HEK293T (cell line): ENCODE measurements around the gene ADAMTS7.
"Not testable (repeated sequence)": the region's sequence is repeated elsewhere in the genome, so short reads cannot be mapped to it uniquely, and the experiment has no call there.

Experiments
- CTCF ChIA-PET: fragments of 350-600 bp; formaldehyde crosslinking; extraction: SDS; loops from one replicate; lab custom pipeline; 2021; ENCODE audit warnings: antibody characterized with exemption, inconsistent platforms; lab: Yijun Ruan, JAX
- POLR2A ChIA-PET: fragments of 350-600 bp; formaldehyde crosslinking; extraction: SDS; loops from one replicate; lab custom pipeline; 2020; ENCODE audit warnings: antibody characterized with exemption, inconsistent platforms; lab: Yijun Ruan, JAX
- DNase-seq: peaks from one replicate; pipeline ENCODE4 v3.0.0; 2012; ENCODE audit warnings: mixed read lengths; ENCODE audit errors: extremely low spot score
- ARNT ChIP-seq: fragments of 450-650 bp; IDR thresholded peaks from 2 replicates; pipeline ENCODE4 v1.6.1; 2017; ENCODE audit warnings: mild to moderate bottlenecking
- BHLHE40 ChIP-seq: fragments of 450-650 bp; IDR thresholded peaks from 2 replicates; pipeline ENCODE4 v1.6.1; 2016; ENCODE audit warnings: mild to moderate bottlenecking, moderate library complexity, borderline replicate concordance
- CTBP1 ChIP-seq: fragments of 450-650 bp; IDR thresholded peaks from 2 replicates; pipeline ENCODE4 v1.6.1; 2016; ENCODE audit warnings: borderline replicate concordance
- ELF4 ChIP-seq: fragments of 450-650 bp; IDR thresholded peaks from 2 replicates; pipeline ENCODE4 v1.6.1; 2017; ENCODE audit warnings: antibody characterized with exemption
- FOXA1 ChIP-seq: fragments of 450-650 bp; IDR thresholded peaks from 2 replicates; pipeline ENCODE4 v1.6.1; 2016; ENCODE audit warnings: mild to moderate bottlenecking
- FOXK2 ChIP-seq: fragments of 450-650 bp; IDR thresholded peaks from 2 replicates; pipeline ENCODE4 v1.6.1; 2016; ENCODE audit warnings: mild to moderate bottlenecking
- FOXM1 ChIP-seq: fragments of 450-650 bp; IDR thresholded peaks from 2 replicates; pipeline ENCODE4 v1.6.1; 2017; ENCODE audit warnings: mild to moderate bottlenecking, borderline replicate concordance
- HDGF ChIP-seq: fragments of 450-650 bp; IDR thresholded peaks from 2 replicates; pipeline ENCODE4 v1.6.1; 2017; ENCODE audit warnings: antibody characterized with exemption, borderline replicate concordance
- L3MBTL2 ChIP-seq: fragments of 450-650 bp; conservative IDR thresholded peaks from 2 replicates; pipeline ENCODE4 v1.6.1; 2016; ENCODE audit warnings: mild to moderate bottlenecking
- LEF1 ChIP-seq: fragments of 450-650 bp; IDR thresholded peaks from 2 replicates; pipeline ENCODE4 v1.6.1; 2017; ENCODE audit warnings: mild to moderate bottlenecking, borderline replicate concordance
- NFRKB ChIP-seq: fragments of 450-650 bp; IDR thresholded peaks from 2 replicates; pipeline ENCODE4 v1.6.1; 2016; ENCODE audit warnings: mild to moderate bottlenecking, moderate library complexity
- PKNOX1 ChIP-seq: fragments of 450-650 bp; IDR thresholded peaks from 2 replicates; pipeline ENCODE4 v1.6.1; 2016
- SP1 ChIP-seq: fragments of 450-650 bp; IDR thresholded peaks from 2 replicates; pipeline ENCODE4 v1.6.1; 2017
- SUZ12 ChIP-seq: fragments of 450-650 bp; IDR thresholded peaks from 2 replicates; pipeline ENCODE4 v1.6.1; 2016; ENCODE audit warnings: mild to moderate bottlenecking
- TARDBP ChIP-seq: fragments of 450-650 bp; IDR thresholded peaks from 2 replicates; pipeline ENCODE4 v1.6.1; 2016
- ZNF384 ChIP-seq: fragments of 450-650 bp; IDR thresholded peaks from 2 replicates; pipeline ENCODE4 v1.6.1; 2016

The ADAMTS7 gene

GRCh38 chr15:78804391-78804792 is 6.9 kb downstream of the ADAMTS7 start:
- no peak for TF ChIP-seq ZNF384
- TF ChIP-seq BHLHE40, result no peak
- no peak for TF ChIP-seq FOXA1
- TF ChIP-seq TARDBP, result no peak
- TF ChIP-seq FOXK2, result no peak
- TF ChIP-seq HDGF, result no peak
- no peak for TF ChIP-seq PKNOX1
- no peak for TF ChIP-seq FOXM1
- no peak for TF ChIP-seq ARNT
- TF ChIP-seq NFRKB, result no peak
- TF ChIP-seq LEF1, result no peak
- no peak for TF ChIP-seq ELF4
- no peak for TF ChIP-seq L3MBTL2
- no peak for TF ChIP-seq SP1
- ChIA-PET CTCF (interaction anchor here (0.6 kb wide), 1 partner anchor 40 kb away, joined by 3 read pairs; no protein-coding TSS in a partner anchor), POLR2A (no interaction called here)
- DNase-seq, result no peak

DNA sequence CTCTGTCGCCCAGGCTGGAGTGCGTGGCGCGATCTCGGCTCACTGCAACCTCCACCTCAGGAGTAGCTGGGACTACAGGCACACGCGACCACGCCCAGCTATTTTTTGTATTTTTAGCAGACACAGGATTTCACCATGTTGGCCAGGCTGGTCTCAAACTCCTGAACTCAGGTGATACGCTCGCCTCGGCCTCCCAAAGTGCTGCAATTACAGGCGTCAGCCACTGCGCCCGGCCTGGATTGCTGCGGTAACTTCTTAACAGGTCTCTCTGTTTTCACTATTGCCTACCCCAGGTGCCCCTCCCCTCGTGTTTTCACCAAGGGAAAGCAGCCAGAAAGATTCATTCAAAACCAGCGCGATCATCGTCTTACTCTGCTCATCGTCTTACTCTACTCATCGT is 10.5 kb downstream of the ADAMTS7 start:
- no peak for DNase-seq
- TF ChIP-seq FOXA1 (no peak), ELF4 (no peak), FOXM1 (no peak), FOXK2 (no peak), ZNF384 (no peak), PKNOX1 (no peak)
- CTCF ChIA-PET, result no interaction called here
- POLR2A ChIA-PET, result no interaction called here

GRCh38 chr15:78800189-78800588 is 11.1 kb downstream of the ADAMTS7 start:
- CTCF ChIA-PET, result no interaction called here
- DNase-seq, result no peak
- POLR2A ChIA-PET, result no interaction called here
- no peak for TF ChIP-seq ARNT

DNA sequence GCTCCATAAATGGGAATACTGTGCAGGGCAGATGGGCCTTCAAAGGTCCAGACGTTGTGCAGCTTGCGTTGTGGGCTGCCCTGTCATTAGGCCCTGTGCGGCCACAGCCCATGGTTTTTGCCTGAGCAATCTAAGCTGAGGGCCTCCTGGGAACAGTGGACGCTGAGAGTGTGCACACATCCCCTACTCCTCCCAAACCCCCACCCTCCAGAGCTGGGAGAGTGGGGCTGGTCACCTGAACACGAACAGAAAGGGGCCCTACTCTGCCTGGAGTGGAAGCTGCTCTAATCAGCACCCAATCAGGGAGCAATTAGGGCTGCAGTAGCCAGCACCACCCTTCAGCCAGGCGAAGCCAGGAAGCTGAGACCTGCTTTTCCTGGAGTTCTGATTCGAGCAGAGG is 12.2 kb downstream of the ADAMTS7 start:
- CTCF ChIA-PET, DNase-seq, POLR2A ChIA-PET: not testable (repeated sequence)

- DNase-seq, CTCF ChIA-PET: not testable (repeated sequence)
Observed at GRCh38 chr15:78798355-78798754, 12.9 kb downstream of the ADAMTS7 start.

GRCh38 chr15:78797951-78798350 is 13.3 kb downstream of the ADAMTS7 start:
- no peak for DNase-seq
- POLR2A ChIA-PET, result no interaction called here
- CTCF ChIA-PET, result no interaction called here
- TF ChIP-seq PKNOX1 (no peak), HDGF (no peak), SP1 (no peak), CTBP1 (no peak), TARDBP (no peak), NFRKB (no peak), ZNF384 (no peak), SUZ12 (no peak), FOXK2 (no peak), ELF4 (no peak)

More at GRCh38 chr15:78798355-78798754, 12.9 kb downstream of the ADAMTS7 start:
- POLR2A ChIA-PET, result not testable (repeated sequence)

GRCh38 chr15:78796510-78796909 is 14.8 kb downstream of the ADAMTS7 start:
- TF ChIP-seq ZNF384, result no peak
- no peak for TF ChIP-seq FOXM1
- no peak for TF ChIP-seq ARNT
- TF ChIP-seq FOXK2, result no peak
- TF ChIP-seq FOXA1, result no peak
- no peak for TF ChIP-seq LEF1
- no peak for TF ChIP-seq L3MBTL2
- TF ChIP-seq ELF4, result no peak
- TF ChIP-seq HDGF, result no peak
- no peak for TF ChIP-seq NFRKB
- TF ChIP-seq SUZ12, result no peak
- TF ChIP-seq PKNOX1, result no peak
- TF ChIP-seq BHLHE40, result no peak
- no peak for TF ChIP-seq SP1
- TF ChIP-seq TARDBP, result no peak
- no peak for TF ChIP-seq CTBP1
- no peak for DNase-seq
- CTCF ChIA-PET, result interaction anchor here (0.6 to 0.7 kb wide), 2 partner anchors 39 to 77 kb away, joined by 3 to 5 read pairs; no protein-coding TSS in a partner anchor
- POLR2A ChIA-PET, result interaction anchor here (1.0 kb wide), 1 partner anchor 75 kb away, joined by 4 read pairs; no protein-coding TSS in a partner anchor
